Measurements from ENCODE around the gene COQ5. TPM values are rescaled to one million over a fixed set of nuclear protein-coding genes. Genes with fewer than 3 reads are reported as not detected.

COQ5 gene
- polyA plus RNA-seq, 1 donor from 2014 or later: 91.6 TPM

DNA sequence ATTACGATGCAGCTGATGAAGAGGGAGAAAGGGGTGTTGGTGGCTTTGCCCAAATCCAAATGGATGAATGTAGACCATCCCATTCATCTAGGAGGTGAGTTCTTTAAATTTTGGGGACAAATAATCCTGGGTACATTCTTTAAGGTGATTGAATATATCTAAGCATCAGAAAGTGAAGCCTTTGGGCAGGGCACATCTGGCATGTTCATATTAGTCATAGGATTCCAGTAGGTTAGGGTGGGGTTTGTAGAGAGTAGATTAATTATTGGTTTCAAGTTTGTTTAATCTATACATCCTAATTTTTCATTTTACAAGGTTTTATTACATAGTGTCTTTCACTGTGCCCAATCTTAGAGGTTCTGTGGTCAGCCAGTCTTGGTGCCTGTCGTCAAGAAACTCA lies 28.6 kb upstream of the COQ5 start:
- Histone ChIP-seq H3F3A (ENCODE audit: insufficient read depth, low read length, poor library complexity, severe bottlenecking) (no peaks in the 10 kb centered on the region), H3K27me3 (ENCODE audit: insufficient read depth, low read depth, low read length) (no peaks in the 10 kb centered on the region), H3K27ac (ENCODE audit: low read length) (no peak overlapping the region), H3K9me2 (ENCODE audit: insufficient read depth, low read length) (no peaks in the 10 kb centered on the region), H3K9ac (ENCODE audit: low read length) (no peak overlapping the region), H3K4me3 (ENCODE audit: low read length) (no peak overlapping the region), H3K9me3 (ENCODE audit: low read length) (no peaks in the 10 kb centered on the region), H2AFZ (ENCODE audit: low read depth, low read length) (no peak overlapping the region), H3K36me3 (ENCODE audit: insufficient read depth, low read length) (peaks cover 7% of the 10 kb centered on the region), H3K79me2 (replicated peaks; ENCODE audit: insufficient read depth, low read length) (no peaks in the 10 kb centered on the region), H3K4me2 (ENCODE audit: low read length) (no peak overlapping the region), H4K20me1 (ENCODE audit: insufficient read depth) (no peaks in the 10 kb centered on the region)
- TF ChIP-seq, protein P1, sequence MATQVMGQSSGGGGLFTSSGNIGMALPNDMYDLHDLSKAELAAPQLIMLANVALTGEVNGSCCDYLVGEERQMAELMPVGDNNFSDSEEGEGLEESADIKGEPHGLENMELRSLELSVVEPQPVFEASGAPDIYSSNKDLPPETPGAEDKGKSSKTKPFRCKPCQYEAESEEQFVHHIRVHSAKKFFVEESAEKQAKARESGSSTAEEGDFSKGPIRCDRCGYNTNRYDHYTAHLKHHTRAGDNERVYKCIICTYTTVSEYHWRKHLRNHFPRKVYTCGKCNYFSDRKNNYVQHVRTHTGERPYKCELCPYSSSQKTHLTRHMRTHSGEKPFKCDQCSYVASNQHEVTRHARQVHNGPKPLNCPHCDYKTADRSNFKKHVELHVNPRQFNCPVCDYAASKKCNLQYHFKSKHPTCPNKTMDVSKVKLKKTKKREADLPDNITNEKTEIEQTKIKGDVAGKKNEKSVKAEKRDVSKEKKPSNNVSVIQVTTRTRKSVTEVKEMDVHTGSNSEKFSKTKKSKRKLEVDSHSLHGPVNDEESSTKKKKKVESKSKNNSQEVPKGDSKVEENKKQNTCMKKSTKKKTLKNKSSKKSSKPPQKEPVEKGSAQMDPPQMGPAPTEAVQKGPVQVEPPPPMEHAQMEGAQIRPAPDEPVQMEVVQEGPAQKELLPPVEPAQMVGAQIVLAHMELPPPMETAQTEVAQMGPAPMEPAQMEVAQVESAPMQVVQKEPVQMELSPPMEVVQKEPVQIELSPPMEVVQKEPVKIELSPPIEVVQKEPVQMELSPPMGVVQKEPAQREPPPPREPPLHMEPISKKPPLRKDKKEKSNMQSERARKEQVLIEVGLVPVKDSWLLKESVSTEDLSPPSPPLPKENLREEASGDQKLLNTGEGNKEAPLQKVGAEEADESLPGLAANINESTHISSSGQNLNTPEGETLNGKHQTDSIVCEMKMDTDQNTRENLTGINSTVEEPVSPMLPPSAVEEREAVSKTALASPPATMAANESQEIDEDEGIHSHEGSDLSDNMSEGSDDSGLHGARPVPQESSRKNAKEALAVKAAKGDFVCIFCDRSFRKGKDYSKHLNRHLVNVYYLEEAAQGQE (IDR thresholded peaks at IDR 0.05; ENCODE audit: borderline replicate concordance): no peak
- TF ChIP-seq EP300 (conservative IDR thresholded peaks at IDR 0.05; ENCODE audit: poor library complexity, severe bottlenecking) (no peak), TAF1 (IDR thresholded peaks at IDR 0.05; ENCODE audit: low read depth) (no peak), EZH2 (IDR thresholded peaks at IDR 0.05; ENCODE audit: borderline replicate concordance, insufficient read depth, low read length, poor library complexity, severe bottlenecking) (no peak)

DNA sequence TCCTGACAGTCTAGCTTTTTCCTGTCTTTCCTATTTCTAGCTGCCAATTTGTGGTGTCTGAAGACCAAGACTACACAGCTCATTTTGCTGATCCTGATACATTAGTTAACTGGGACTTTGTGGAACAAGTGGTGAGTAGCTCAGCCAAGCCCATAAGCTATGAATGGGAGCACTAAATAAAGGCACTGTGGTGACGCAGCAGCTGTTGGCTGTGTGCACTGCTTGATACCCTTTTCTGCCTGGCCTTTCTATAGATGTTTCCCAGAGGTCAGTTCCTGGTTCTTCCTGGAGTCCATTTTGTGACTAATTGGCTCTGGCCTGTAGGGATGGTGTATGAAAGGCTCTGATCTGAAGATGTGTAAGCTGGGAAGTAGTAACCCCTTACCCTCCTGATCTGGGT lies 25.7 kb upstream of the COQ5 start:
- Histone ChIP-seq H3K9me3 (ENCODE audit: low read length) (no peaks in the 10 kb centered on the region), H2AFZ (ENCODE audit: low read depth, low read length) (no peak overlapping the region), H3K36me3 (ENCODE audit: insufficient read depth, low read length) (peaks cover 7% of the 10 kb centered on the region), H3K4me2 (ENCODE audit: low read length) (no peak overlapping the region), H3K79me2 (replicated peaks; ENCODE audit: insufficient read depth, low read length) (no peaks in the 10 kb centered on the region), H3K27ac (ENCODE audit: low read length) (no peak overlapping the region), H3K9me2 (ENCODE audit: insufficient read depth, low read length) (no peaks in the 10 kb centered on the region), H3K4me3 (ENCODE audit: low read length) (no peak overlapping the region), H3K27me3 (ENCODE audit: insufficient read depth, low read depth, low read length) (no peaks in the 10 kb centered on the region), H3K9ac (ENCODE audit: low read length) (no peak overlapping the region), H3F3A (ENCODE audit: insufficient read depth, low read length, poor library complexity, severe bottlenecking) (no peaks in the 10 kb centered on the region), H4K20me1 (ENCODE audit: insufficient read depth) (no peaks in the 10 kb centered on the region)
- TF ChIP-seq, protein P2, sequence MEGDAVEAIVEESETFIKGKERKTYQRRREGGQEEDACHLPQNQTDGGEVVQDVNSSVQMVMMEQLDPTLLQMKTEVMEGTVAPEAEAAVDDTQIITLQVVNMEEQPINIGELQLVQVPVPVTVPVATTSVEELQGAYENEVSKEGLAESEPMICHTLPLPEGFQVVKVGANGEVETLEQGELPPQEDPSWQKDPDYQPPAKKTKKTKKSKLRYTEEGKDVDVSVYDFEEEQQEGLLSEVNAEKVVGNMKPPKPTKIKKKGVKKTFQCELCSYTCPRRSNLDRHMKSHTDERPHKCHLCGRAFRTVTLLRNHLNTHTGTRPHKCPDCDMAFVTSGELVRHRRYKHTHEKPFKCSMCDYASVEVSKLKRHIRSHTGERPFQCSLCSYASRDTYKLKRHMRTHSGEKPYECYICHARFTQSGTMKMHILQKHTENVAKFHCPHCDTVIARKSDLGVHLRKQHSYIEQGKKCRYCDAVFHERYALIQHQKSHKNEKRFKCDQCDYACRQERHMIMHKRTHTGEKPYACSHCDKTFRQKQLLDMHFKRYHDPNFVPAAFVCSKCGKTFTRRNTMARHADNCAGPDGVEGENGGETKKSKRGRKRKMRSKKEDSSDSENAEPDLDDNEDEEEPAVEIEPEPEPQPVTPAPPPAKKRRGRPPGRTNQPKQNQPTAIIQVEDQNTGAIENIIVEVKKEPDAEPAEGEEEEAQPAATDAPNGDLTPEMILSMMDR (IDR thresholded peaks at IDR 0.05; ENCODE audit: poor library complexity, severe bottlenecking): no peak

DNA sequence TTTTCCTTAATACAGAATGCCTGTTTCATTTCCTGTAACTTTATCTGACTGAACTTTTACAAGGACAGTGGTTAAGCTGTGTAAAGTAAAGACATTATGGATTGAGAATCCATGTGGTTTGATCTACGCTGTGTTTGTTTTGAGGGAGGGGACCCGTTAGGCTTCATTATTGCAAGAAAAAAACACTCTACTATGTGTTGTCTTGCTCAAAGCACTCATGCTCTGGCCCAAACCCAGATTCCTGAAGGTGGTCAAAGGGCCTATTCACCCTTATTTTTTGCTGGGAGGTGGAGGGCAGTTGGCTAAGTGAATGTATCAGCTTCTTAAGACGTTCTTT lies 17.1 kb upstream of the COQ5 start:
- Histone ChIP-seq H3F3A (ENCODE audit: insufficient read depth, low read length, poor library complexity, severe bottlenecking) (no peaks in the 10 kb centered on the region), H3K27me3 (ENCODE audit: insufficient read depth, low read depth, low read length) (no peaks in the 10 kb centered on the region), H3K79me2 (replicated peaks; ENCODE audit: insufficient read depth, low read length) (peaks cover 43% of the 10 kb centered on the region), H4K20me1 (ENCODE audit: insufficient read depth) (no peaks in the 10 kb centered on the region), H3K9ac (ENCODE audit: low read length) (no peak overlapping the region), H3K9me2 (ENCODE audit: insufficient read depth, low read length) (no peaks in the 10 kb centered on the region), H3K9me3 (ENCODE audit: low read length) (no peaks in the 10 kb centered on the region), H3K4me2 (ENCODE audit: low read length) (no peak overlapping the region), H3K4me3 (ENCODE audit: low read length) (no peak overlapping the region), H3K27ac (ENCODE audit: low read length) (no peak overlapping the region), H2AFZ (ENCODE audit: low read depth, low read length) (no peak overlapping the region), H3K36me3 (ENCODE audit: insufficient read depth, low read length) (no peaks in the 10 kb centered on the region)
- no peak for TF ChIP-seq POLR2AphosphoS5 (IDR thresholded peaks at IDR 0.05)
- no peak for TF ChIP-seq EP300 (conservative IDR thresholded peaks at IDR 0.05; ENCODE audit: poor library complexity, severe bottlenecking)
- TF ChIP-seq, protein P1 (IDR thresholded peaks at IDR 0.05; ENCODE audit: borderline replicate concordance): no peak
- no peak for TF ChIP-seq TAF1 (IDR thresholded peaks at IDR 0.05; ENCODE audit: low read depth)
- no peak for TF ChIP-seq EZH2 (IDR thresholded peaks at IDR 0.05; ENCODE audit: borderline replicate concordance, insufficient read depth, low read length, poor library complexity, severe bottlenecking)
- TF ChIP-seq RAD21 (conservative IDR thresholded peaks at IDR 0.05): no peak
- TF ChIP-seq MXI1 (conservative IDR thresholded peaks at IDR 0.05; ENCODE audit: poor library complexity, severe bottlenecking): no peak
- no peak for TF ChIP-seq SMC3 (conservative IDR thresholded peaks at IDR 0.05; ENCODE audit: poor library complexity)
- TF ChIP-seq, protein P2 (IDR thresholded peaks at IDR 0.05; ENCODE audit: poor library complexity, severe bottlenecking): no peak

Data from neural cell (in vitro differentiated cells).